Suprapubic skin (tissue), 3 donors: ENCODE data around the gene PRR13.
"Not testable (repeated sequence)": the region's sequence is repeated elsewhere in the genome, so short reads cannot be mapped to it uniquely, and the experiment has no call there.

Experiments used
- EP300 ChIP-seq: sonication (generic); formaldehyde crosslinking; IDR thresholded peaks from one replicate; pipeline ENCODE4 v1.6.1; 2017; ENCODE audit warnings: antibody characterized with exemption
- POLR2A ChIP-seq, 2 donors: fragments of 450-650 bp; IDR thresholded peaks; one replicate each; pipeline ENCODE4 v1.6.1; 2017; ENCODE audit warnings: antibody characterized with exemption in 2 of 2, mild to moderate bottlenecking in 2 of 2, moderate library complexity in 2 of 2
- TF ChIP-seq, protein P1 (sequence below), 2 donors: fragments of 200-600 bp in 1 of 2; fragments of 450-650 bp in 1 of 2; sonication (generic) in 1 of 2; IDR thresholded peaks; one replicate each; pipeline ENCODE4 v1.5.1; 2016 to 2019; ENCODE audit warnings: antibody characterized with exemption in 2 of 2, mild to moderate bottlenecking in 1 of 2, moderate library complexity in 1 of 2

GRCh38 chr12:53417291-53417816 is 24.2 kb upstream of the PRR13 start:
- TF ChIP-seq, protein P1, sequence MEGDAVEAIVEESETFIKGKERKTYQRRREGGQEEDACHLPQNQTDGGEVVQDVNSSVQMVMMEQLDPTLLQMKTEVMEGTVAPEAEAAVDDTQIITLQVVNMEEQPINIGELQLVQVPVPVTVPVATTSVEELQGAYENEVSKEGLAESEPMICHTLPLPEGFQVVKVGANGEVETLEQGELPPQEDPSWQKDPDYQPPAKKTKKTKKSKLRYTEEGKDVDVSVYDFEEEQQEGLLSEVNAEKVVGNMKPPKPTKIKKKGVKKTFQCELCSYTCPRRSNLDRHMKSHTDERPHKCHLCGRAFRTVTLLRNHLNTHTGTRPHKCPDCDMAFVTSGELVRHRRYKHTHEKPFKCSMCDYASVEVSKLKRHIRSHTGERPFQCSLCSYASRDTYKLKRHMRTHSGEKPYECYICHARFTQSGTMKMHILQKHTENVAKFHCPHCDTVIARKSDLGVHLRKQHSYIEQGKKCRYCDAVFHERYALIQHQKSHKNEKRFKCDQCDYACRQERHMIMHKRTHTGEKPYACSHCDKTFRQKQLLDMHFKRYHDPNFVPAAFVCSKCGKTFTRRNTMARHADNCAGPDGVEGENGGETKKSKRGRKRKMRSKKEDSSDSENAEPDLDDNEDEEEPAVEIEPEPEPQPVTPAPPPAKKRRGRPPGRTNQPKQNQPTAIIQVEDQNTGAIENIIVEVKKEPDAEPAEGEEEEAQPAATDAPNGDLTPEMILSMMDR (IDR thresholded peaks at IDR 0.05): not testable (repeated sequence)
- not testable (repeated sequence) for TF ChIP-seq POLR2A (IDR thresholded peaks at IDR 0.05); EP300
